ENCODE measurements around the gene HCAR2.
"Not testable (repeated sequence)": the region's sequence is repeated elsewhere in the genome, so short reads cannot be mapped to it uniquely, and the experiment has no call there.

The HCAR2 gene

GRCh38 chr12:122665349-122665748, 37.8 kb downstream of the HCAR2 start:
- TF ChIP-seq, protein P1, sequence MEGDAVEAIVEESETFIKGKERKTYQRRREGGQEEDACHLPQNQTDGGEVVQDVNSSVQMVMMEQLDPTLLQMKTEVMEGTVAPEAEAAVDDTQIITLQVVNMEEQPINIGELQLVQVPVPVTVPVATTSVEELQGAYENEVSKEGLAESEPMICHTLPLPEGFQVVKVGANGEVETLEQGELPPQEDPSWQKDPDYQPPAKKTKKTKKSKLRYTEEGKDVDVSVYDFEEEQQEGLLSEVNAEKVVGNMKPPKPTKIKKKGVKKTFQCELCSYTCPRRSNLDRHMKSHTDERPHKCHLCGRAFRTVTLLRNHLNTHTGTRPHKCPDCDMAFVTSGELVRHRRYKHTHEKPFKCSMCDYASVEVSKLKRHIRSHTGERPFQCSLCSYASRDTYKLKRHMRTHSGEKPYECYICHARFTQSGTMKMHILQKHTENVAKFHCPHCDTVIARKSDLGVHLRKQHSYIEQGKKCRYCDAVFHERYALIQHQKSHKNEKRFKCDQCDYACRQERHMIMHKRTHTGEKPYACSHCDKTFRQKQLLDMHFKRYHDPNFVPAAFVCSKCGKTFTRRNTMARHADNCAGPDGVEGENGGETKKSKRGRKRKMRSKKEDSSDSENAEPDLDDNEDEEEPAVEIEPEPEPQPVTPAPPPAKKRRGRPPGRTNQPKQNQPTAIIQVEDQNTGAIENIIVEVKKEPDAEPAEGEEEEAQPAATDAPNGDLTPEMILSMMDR (IDR thresholded peaks at IDR 0.05; ENCODE audit: low read depth, low read length, missing control alignments): no peak
- H3K4me3 ChIP-seq (replicated peaks; ENCODE audit: low read depth, low read length): no peak overlapping the region
- no peak for DNase-seq (ENCODE audit: extremely low read depth, low read depth)

GRCh38 chr12:122661938-122662337, 41.2 kb downstream of the HCAR2 start:
- TF ChIP-seq, protein P1 (IDR thresholded peaks at IDR 0.05; ENCODE audit: low read depth, low read length, missing control alignments): no peak
- H3K4me3 ChIP-seq (replicated peaks; ENCODE audit: low read depth, low read length): no peak overlapping the region
- DNase-seq (ENCODE audit: extremely low read depth, low read depth): no peak

DNA sequence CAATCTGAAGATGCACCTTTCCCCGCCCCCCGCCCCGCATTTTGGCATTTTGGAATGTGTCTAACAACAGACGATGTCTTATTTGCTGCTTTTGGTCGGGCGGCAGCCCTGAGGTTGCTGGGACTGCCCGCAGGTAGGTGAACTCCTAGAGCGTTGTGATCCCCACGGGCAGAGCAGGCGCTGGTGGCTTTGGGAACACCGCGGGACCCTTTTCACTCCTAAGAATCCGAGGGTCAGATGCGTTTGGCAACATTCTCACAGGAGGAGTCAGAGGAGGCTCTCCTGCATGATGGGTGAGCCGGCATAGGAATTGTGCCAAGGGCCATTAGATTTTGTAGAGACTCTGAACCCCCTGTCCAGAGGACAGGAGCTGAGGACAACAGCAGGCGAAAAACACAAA, 41.9 kb downstream of the HCAR2 start:
- TF ChIP-seq, protein P1 (IDR thresholded peaks at IDR 0.05; ENCODE audit: low read depth, low read length, missing control alignments): no peak
- no peak for DNase-seq (ENCODE audit: extremely low read depth, low read depth)

GRCh38 chr12:122659579-122659978, 43.6 kb downstream of the HCAR2 start:
- no peak for DNase-seq (ENCODE audit: extremely low read depth, low read depth)
- TF ChIP-seq, protein P1 (IDR thresholded peaks at IDR 0.05; ENCODE audit: low read depth, low read length, missing control alignments): no peak
- no peak overlapping the region for H3K4me3 ChIP-seq (replicated peaks; ENCODE audit: low read depth, low read length)

More for the DNA sequence above, 41.9 kb downstream of the HCAR2 start:
- no peak overlapping the region for H3K4me3 ChIP-seq (replicated peaks; ENCODE audit: low read depth, low read length)

DNA sequence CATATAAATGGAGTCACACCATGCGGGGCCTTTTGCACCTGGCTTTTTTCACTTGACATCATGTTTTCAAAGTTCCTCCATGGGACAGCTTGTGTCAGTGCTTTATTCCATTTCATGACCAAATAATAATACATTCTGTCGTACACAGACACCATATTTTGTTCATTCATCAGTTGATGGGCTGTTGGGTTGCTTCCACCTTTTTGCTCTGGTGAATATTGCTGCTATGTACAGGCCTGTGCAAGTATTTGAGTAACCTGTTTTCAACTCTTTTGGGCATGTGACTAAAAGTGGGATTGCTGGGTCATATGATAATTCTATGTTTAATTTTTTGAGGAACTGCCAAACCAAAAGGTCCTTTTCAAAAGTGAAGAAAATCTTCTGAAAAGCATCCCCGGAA, 46.9 kb downstream of the HCAR2 start:
- no peak overlapping the region for H3K4me3 ChIP-seq (replicated peaks; ENCODE audit: low read depth, low read length)
- no peak for DNase-seq (ENCODE audit: extremely low read depth, low read depth)
- TF ChIP-seq, protein P1 (IDR thresholded peaks at IDR 0.05; ENCODE audit: low read depth, low read length, missing control alignments): no peak

- not testable (repeated sequence) for DNase-seq (ENCODE audit: extremely low read depth, low read depth); H3K4me3 ChIP-seq (replicated peaks; ENCODE audit: low read depth, low read length)
Measured at GRCh38 chr12:122653291-122653690, 49.9 kb downstream of the HCAR2 start.

GRCh38 chr12:122651520-122652224, 51.5 kb downstream of the HCAR2 start:
- no peak overlapping the region for H3K4me3 ChIP-seq (replicated peaks; ENCODE audit: low read depth, low read length)
- TF ChIP-seq, protein P1 (IDR thresholded peaks at IDR 0.05; ENCODE audit: low read depth, low read length, missing control alignments): no peak
- DNase-seq (ENCODE audit: extremely low read depth, low read depth): no peak
